Measurements from ENCODE around the gene GNG3. TPM values are rescaled to one million over a fixed set of nuclear protein-coding genes. Genes with fewer than 3 reads are reported as not detected.

GNG3 gene
- polyA plus RNA-seq, 4 donors = 0.75 to 9.0 TPM; not detected in 2

- DNase-seq = no peak
- Histone ChIP-seq H3K4me3 (ENCODE audit: low read depth in 1 of 3, low read length in 3 of 3) (peak overlapping the region in 2 of 3 donors; percentile 58 to 77), H3K36me3 (ENCODE audit: control insufficient read depth in 3 of 3, insufficient read depth in 2 of 3, low read depth in 1 of 3, low read length in 3 of 3) (peaks cover 2 to 26% (median 3%) of the 10 kb centered on the region in 3 donors), H3K27me3 (ENCODE audit: control insufficient read depth in 3 of 3, insufficient read depth in 3 of 3, low read length in 3 of 3) (no peaks in the 10 kb centered on the region), H3K9me3 (ENCODE audit: control insufficient read depth in 2 of 2, insufficient read depth in 1 of 2, low read depth in 1 of 2, low read length in 1 of 2) (no peaks in the 10 kb centered on the region), H3K27ac (ENCODE audit: low read depth in 1 of 3, low read length in 2 of 3) (peak overlapping the region; percentile 32 to 98 (median 94)), H3K4me1 (ENCODE audit: control insufficient read depth in 3 of 3, insufficient read depth in 2 of 3, low read depth in 1 of 3, low read length in 2 of 3) (peaks cover 0 to 10% (median 7%) of the 10 kb centered on the region in 3 donors)
- no peak for FAIRE-seq
- WGBS, 3 donors = 37 to 71% (median 55%) methylated on average over 14 to 15 of the region's 15 CpGs
Observed at GRCh38 chr11:62752994-62753735, 45.7 kb downstream of the GNG3 start.

GRCh38 chr11:62753736-62754603, 46.5 kb downstream of the GNG3 start, which contains the start of gene ZBTB3:
ZBTB3 (minus strand) TSS chr11:62754160; CDS start chr11:62753664, 496 bp downstream.
- peak within 1 kb of the TSS in 2 of 3 donors; percentile 58 to 77 for H3K4me3 ChIP-seq (ENCODE audit: low read depth in 1 of 3, low read length in 3 of 3)
- DNase-seq = peak; percentile 99 to 100
- no peak for FAIRE-seq
- no peaks in the 10 kb centered on the region for H3K27me3 ChIP-seq (ENCODE audit: control insufficient read depth in 3 of 3, insufficient read depth in 3 of 3, low read length in 3 of 3)
- peak within 1 kb of the TSS; percentile 66 to 98 (median 94) for H3K27ac ChIP-seq (ENCODE audit: low read depth in 1 of 3, low read length in 2 of 3)
- H3K36me3 ChIP-seq (ENCODE audit: control insufficient read depth in 3 of 3, insufficient read depth in 2 of 3, low read depth in 1 of 3, low read length in 3 of 3) = peaks cover 1 to 24% (median 2%) of the 10 kb centered on the region in 3 donors
- H3K4me1 ChIP-seq (ENCODE audit: control insufficient read depth in 3 of 3, insufficient read depth in 2 of 3, low read depth in 1 of 3, low read length in 2 of 3) = peaks cover 0 to 10% (median 7%) of the 10 kb centered on the region in 3 donors
- 0 to 1% (median 1%) methylated on average over 47 of the region's 47 CpGs for WGBS, 3 donors
- no peaks in the 10 kb centered on the region for H3K9me3 ChIP-seq (ENCODE audit: control insufficient read depth in 2 of 2, insufficient read depth in 1 of 2, low read depth in 1 of 2, low read length in 1 of 2)

DNA sequence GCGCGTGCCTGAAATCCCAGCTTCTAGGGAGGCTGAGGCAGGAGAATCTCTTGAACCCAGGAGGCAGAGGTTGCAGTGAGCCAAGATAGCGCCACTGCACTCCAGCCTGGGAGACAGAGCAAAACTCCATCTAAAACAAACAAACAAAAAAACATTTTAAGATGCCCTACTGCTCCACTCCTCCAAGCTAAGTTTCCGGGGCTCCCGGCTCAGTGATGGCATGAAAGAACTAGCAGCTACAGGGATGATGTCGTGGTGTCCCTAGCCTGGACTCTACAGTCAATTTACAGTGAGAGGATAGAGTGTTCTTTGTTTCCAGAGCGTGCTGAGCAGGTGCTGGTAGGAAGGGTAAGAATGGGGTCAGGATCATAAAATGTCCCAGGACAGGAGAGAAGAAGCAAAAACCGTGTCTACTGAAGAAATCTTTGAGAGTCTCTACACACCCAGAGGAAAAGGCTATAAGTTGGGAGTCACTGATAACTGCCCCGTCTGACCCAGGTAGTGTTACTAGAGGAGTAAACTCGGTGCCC, 47.7 kb downstream of the GNG3 start:
- FAIRE-seq (no peak), DNase-seq (no peak)
- no peak overlapping the region for H3K4me3 ChIP-seq (ENCODE audit: low read depth in 1 of 3, low read length in 3 of 3)
- H3K9me3 ChIP-seq (ENCODE audit: control insufficient read depth in 2 of 2, insufficient read depth in 1 of 2, low read depth in 1 of 2, low read length in 1 of 2) = no peaks in the 10 kb centered on the region
- no peaks in the 10 kb centered on the region for H3K27me3 ChIP-seq (ENCODE audit: control insufficient read depth in 3 of 3, insufficient read depth in 3 of 3, low read length in 3 of 3)
- H3K4me1 ChIP-seq (ENCODE audit: control insufficient read depth in 3 of 3, insufficient read depth in 2 of 3, low read depth in 1 of 3, low read length in 2 of 3) = peaks cover 0 to 10% (median 7%) of the 10 kb centered on the region in 3 donors
- 39 to 70% (median 58%) methylated on average over 10 of the region's 10 CpGs for WGBS, 3 donors
- no peak overlapping the region for H3K27ac ChIP-seq (ENCODE audit: low read depth in 1 of 3, low read length in 2 of 3)
- peaks cover 0 to 19% (median 2%) of the 10 kb centered on the region in 3 donors for H3K36me3 ChIP-seq (ENCODE audit: control insufficient read depth in 3 of 3, insufficient read depth in 2 of 3, low read depth in 1 of 3, low read length in 3 of 3)

- Histone ChIP-seq H3K27ac (ENCODE audit: low read depth in 1 of 3, low read length in 2 of 3) (no peak overlapping the region), H3K27me3 (ENCODE audit: control insufficient read depth in 3 of 3, insufficient read depth in 3 of 3, low read length in 3 of 3) (no peaks in the 10 kb centered on the region), H3K9me3 (ENCODE audit: control insufficient read depth in 2 of 2, insufficient read depth in 1 of 2, low read depth in 1 of 2, low read length in 1 of 2) (no peaks in the 10 kb centered on the region), H3K36me3 (ENCODE audit: control insufficient read depth in 3 of 3, insufficient read depth in 2 of 3, low read depth in 1 of 3, low read length in 3 of 3) (peaks cover 0 to 7% (median 0%) of the 10 kb centered on the region in 3 donors), H3K4me1 (ENCODE audit: control insufficient read depth in 3 of 3, insufficient read depth in 2 of 3, low read depth in 1 of 3, low read length in 2 of 3) (peaks cover 5 to 18% (median 5%) of the 10 kb centered on the region in 3 donors), H3K4me3 (ENCODE audit: low read depth in 1 of 3, low read length in 3 of 3) (no peak overlapping the region)
- FAIRE-seq (no peak), DNase-seq (no peak)
- WGBS, 3 donors = 65 to 78% (median 76%) methylated on average over 9 of the region's 9 CpGs
Observed at GRCh38 chr11:62757846-62758788, 50.6 kb downstream of the GNG3 start.

Other genes starting within 250 kb of the GNG3 start
- 100 to 1,000 TPM in 1 of 4 donors, 10 to 100 TPM in 3; 72.1 to 110 (median 86.8) TPM for gene AHNAK, start 160.9 kb upstream of the GNG3 start, polyA plus RNA-seq
- gene EEF1G, start 133.8 kb upstream of the GNG3 start, polyA plus RNA-seq = 1,000 to 10,000 TPM; 1,124 to 2,500 (median 2,087) TPM
- 10 to 100 TPM in 3 of 4 donors, 1 to 10 TPM in 1; 7.8 to 20.1 (median 16.6) TPM for gene TUT1, start 116.2 kb upstream of the GNG3 start, polyA plus RNA-seq
- gene MTA2, start 105.8 kb upstream of the GNG3 start, polyA plus RNA-seq = 10 to 100 TPM; 40.5 to 64.7 (median 43.0) TPM
- gene EML3, start 94.9 kb upstream of the GNG3 start, polyA plus RNA-seq = 10 to 100 TPM; 21.2 to 46.2 (median 35.5) TPM
- gene ROM1, start 94.4 kb upstream of the GNG3 start, polyA plus RNA-seq = 1 to 10 TPM in 3 of 4 donors, under 1 TPM in 1; 0.54 to 8.4 (median 3.6) TPM
- gene B3GAT3, start 85.7 kb upstream of the GNG3 start, polyA plus RNA-seq = 10 to 100 TPM; 16.3 to 39.3 (median 30.1) TPM
- 100 to 1,000 TPM in 2 of 4 donors, 10 to 100 TPM in 2; 38.6 to 310 (median 103) TPM for gene GANAB, start 61.1 kb upstream of the GNG3 start, polyA plus RNA-seq
- 10 to 100 TPM in 2 of 4 donors, 1 to 10 TPM in 2; 7.3 to 17.0 (median 10.1) TPM for gene INTS5, start 54.4 kb upstream of the GNG3 start, polyA plus RNA-seq
- 100 to 1,000 TPM in 3 of 4 donors, 10 to 100 TPM in 1; 56.7 to 156 (median 135) TPM for gene C11orf98, start 42.5 kb upstream of the GNG3 start, polyA plus RNA-seq
- gene CSKMT, start 42.4 kb upstream of the GNG3 start, polyA plus RNA-seq = 10 to 100 TPM in 2 of 4 donors, 1 to 10 TPM in 2; 7.0 to 18.6 (median 12.1) TPM
- gene UQCC3, start 36.0 kb upstream of the GNG3 start, polyA plus RNA-seq = 10 to 100 TPM; 11.4 to 34.9 (median 23.4) TPM
- gene LBHD1, start 35.4 kb upstream of the GNG3 start, polyA plus RNA-seq = 1 to 10 TPM; 2.2 to 7.3 (median 6.3) TPM
- 100 to 1,000 TPM; 142 to 224 (median 161) TPM for gene UBXN1, start 28.6 kb upstream of the GNG3 start, polyA plus RNA-seq
- gene LRRN4CL, start 18.1 kb upstream of the GNG3 start, polyA plus RNA-seq = 1 to 10 TPM in 1 of 4 donors, under 1 TPM in 2, not detected in 1; 0.27 to 5.5 (median 0.55) TPM
- gene BSCL2, start 252 bp upstream of the GNG3 start, polyA plus RNA-seq = 10 to 100 TPM; 31.2 to 69.7 (median 50.4) TPM
- 10 to 100 TPM; 38.6 to 67.9 (median 44.1) TPM for gene HNRNPUL2, start 19.8 kb downstream of the GNG3 start, polyA plus RNA-seq
- gene TTC9C, start 20.8 kb downstream of the GNG3 start, polyA plus RNA-seq = 10 to 100 TPM; 13.5 to 36.9 (median 31.4) TPM
- gene ZBTB3, start 46.5 kb downstream of the GNG3 start, polyA plus RNA-seq = 1 to 10 TPM in 3 of 4 donors, under 1 TPM in 1; 0.27 to 7.3 (median 4.5) TPM
- 100 to 1,000 TPM in 1 of 4 donors, 10 to 100 TPM in 3; 67.5 to 130 (median 85.6) TPM for gene POLR2G, start 53.9 kb downstream of the GNG3 start, polyA plus RNA-seq
- gene TAF6L, start 63.7 kb downstream of the GNG3 start, polyA plus RNA-seq = 10 to 100 TPM; 13.5 to 28.5 (median 16.7) TPM
- gene TMEM179B, start 79.7 kb downstream of the GNG3 start, polyA plus RNA-seq = 10 to 100 TPM; 46.7 to 79.3 (median 59.2) TPM
- 10 to 100 TPM; 15.7 to 31.6 (median 17.5) TPM for gene TMEM223, start 84.3 kb downstream of the GNG3 start, polyA plus RNA-seq
- gene NXF1, start 97.8 kb downstream of the GNG3 start, polyA plus RNA-seq = 100 to 1,000 TPM in 2 of 4 donors, 10 to 100 TPM in 2; 48.2 to 188 (median 105) TPM
- 10 to 100 TPM; 22.6 to 43.4 (median 31.7) TPM for gene STX5, start 124.4 kb downstream of the GNG3 start, polyA plus RNA-seq
- under 1 TPM in 1 of 4 donors, not detected in 3; 0.83 TPM for gene TEX54, start 125.2 kb downstream of the GNG3 start, polyA plus RNA-seq
- 10 to 100 TPM; 30.3 to 47.5 (median 35.6) TPM for gene WDR74, start 131.9 kb downstream of the GNG3 start, polyA plus RNA-seq
- gene SLC3A2, start 173.2 kb downstream of the GNG3 start, polyA plus RNA-seq = 100 to 1,000 TPM; 124 to 200 (median 175) TPM
- gene CHRM1, start 213.7 kb downstream of the GNG3 start, polyA plus RNA-seq = 1 to 10 TPM in 1 of 4 donors, under 1 TPM in 1, not detected in 2; 0.65 to 1.1 TPM

Data from small intestine (tissue), 7 donors.